Posterior vena cava (tissue), 2 donors: ENCODE data around the gene RNF112. TPM values are rescaled to one million over a fixed set of nuclear protein-coding genes. Genes with fewer than 3 reads are reported as not detected.
A peak's percentile ranks its signal among the peaks of the same experiment; 100 is the strongest.

Experiments used
- DNase-seq: peaks from one replicate; pipeline ENCODE4 v3.0.0-alpha.2; 2020; ENCODE audit warnings: low spot score
- intact Hi-C, 2 donors: fragments of 100-400 bp; cut with DNase I; formaldehyde crosslinking; loops; one replicate each; pipeline versions ENCODE4 v1.14.1 to v1.14.2; 2022 to 2023
- total RNA-seq, 2 donors: library from RNA; stranded (reverse); fragmentation: NEBNext Ultra II Directional; extraction: Animal tissue kit (Norgen Biotek cat#: 25700); gene quantifications; one replicate each; pipeline ENCODE4 v1.2.1, GENCODE V29; 2021
- donor health status: DM: yes; HTN: yes; CAD: no.
- donor health status: DM: yes; HTN: yes; CAD: no.

The RNF112 gene
- total RNA-seq, 2 donors from 2014 or later: 8.4 to 12.6 TPM

DNA sequence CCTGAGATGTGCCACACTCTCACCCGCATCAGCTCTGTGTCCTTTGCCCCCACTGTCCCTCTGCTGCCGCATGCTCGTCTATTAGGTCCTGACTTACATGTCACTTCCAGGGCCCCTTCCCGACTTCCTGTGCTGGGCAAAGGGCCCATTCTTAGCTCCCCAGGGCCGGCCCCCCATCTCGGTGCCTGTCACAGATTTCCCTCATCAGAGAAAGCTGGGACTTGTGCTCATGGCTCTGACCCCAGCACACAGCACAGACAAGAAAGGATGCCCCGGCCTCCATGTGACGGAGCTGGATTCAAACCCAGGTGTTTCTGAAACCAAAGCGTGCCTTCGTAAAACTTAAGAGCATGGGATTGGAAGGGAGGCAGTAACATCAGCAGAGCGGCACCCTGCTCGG is 38.6 kb upstream of the RNF112 start:
- no peak for DNase-seq

DNA sequence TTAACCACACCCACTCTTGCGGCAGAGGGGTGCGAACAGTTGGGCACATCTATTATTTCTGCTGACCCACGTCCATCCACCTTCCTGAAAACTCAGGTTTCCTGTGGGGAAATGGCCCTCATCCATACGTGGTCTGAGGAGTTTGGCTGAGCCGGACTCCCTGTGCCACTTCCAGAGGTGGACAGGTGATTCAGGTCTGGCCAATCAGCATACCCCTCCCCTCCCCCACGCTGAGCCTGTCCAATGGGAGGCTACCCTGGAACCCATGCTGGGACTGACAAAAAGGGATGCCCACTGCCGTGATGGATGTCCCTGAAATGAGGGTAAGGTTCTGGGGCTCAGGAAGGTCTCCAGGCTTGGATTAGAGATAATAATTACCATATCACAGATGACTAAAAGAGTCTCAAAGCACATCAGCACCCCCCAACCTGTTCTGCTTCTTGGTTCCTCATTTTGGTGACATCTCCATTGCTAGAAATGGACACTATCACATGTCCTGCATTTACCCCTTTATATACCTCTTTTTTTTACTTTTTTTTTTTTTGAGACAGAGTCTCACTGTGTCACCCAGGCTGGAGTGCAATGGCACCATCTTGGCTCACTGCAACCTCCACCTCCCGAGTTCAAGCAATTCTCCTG is 38.0 kb upstream of the RNF112 start:
- no peak for DNase-seq
- intact Hi-C loops: no loop called here

More for the DNA sequence above, 38.6 kb upstream of the RNF112 start:
- intact Hi-C loops: no loop called here

GRCh38 chr17:19374136-19374535 is 36.9 kb upstream of the RNF112 start:
- DNase-seq: no peak
- intact Hi-C loops: no loop called here

DNA sequence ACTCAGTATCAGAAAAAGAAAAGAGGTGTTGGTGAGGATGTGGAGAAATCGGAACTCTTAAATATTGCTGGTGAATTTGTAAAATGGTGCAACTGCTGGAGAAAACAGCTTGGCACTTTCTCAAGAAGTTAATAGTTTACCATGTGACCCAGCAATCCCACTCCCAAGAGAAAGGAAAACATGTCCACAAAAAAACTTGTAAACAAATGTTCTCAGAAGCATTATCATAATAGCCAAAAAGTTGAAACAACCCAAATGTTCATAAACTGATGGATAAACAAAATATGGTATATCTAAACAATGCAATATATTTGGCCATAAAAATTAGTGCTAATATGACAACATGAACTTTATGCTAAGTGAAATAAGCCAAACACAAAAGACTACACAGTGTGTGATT is 35.3 kb upstream of the RNF112 start:
- intact Hi-C loops: no loop called here
- no peak for DNase-seq

DNA sequence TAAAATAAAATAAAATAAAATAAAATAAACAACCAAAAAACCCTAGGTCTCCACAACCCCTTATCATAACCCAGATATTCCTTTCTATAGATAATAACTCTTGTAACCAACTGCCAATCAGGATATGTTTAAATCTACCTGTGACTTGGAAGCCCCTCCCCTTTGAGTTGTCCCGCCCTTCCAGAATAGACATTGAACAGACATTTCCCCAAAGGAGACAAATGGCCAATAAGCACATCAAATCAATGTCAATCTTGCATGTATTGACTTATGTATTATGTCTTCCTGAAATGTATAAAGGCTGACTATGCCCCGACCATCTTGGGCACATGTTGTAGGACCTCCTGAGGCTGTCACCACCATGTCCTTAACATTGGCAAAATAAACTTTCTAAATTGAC is 34.2 kb upstream of the RNF112 start:
- intact Hi-C loops: no loop called here
- DNase-seq: no peak

DNA sequence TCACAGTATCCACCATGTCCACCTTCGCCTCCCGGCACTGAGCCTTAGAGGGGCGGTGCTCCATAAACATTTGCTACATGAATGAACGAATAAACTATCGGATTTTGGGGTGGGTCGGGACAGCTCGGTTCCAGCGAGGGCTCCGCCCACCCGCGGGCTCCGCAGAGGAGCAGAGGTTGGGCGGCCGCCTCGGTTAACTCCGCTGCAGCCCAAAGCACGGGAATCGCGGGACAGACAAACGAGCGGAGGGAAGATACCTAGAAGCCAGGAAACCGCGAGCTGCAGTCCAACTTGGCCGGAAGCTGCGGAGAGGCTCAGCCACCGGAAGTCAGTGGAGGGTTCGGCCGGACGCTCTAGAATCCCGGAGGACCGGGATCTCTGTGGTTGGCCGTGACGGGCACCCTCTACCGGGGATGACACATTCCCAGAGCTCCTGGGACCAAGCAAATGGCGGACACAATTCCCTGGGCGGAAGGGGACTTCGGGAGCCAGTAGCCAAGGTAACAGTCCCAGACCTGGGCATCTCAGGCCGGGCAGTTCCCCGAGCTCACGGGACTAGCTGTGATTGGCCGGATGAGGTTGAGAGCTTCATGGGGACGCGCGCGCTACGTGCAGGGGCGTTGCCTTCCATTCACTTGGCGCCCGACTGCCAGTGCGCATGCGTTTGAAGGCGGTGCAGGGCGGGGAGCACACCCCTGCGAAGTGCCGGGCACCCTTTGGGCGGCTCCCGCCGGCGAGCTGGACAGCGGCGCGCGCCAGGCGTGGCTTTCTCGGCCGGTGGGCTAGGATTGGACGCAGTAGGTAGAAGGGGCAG is 33.2 kb upstream of the RNF112 start:
- intact Hi-C loops: no loop called here
- DNase-seq: peak; percentile 99

- intact Hi-C loops: no loop called here
- no peak for DNase-seq
Measured at GRCh38 chr17:19378416-19379360, 32.3 kb upstream of the RNF112 start, which contains the start of gene MAPK7. Gene MAPK7, plus strand, starts transcription at chr17:19378498. Its CDS starts 403 bp downstream, at chr17:19378901.

- intact Hi-C loops: no loop called here
- peak; percentile 46 for DNase-seq
Measured at GRCh38 chr17:19379361-19380065, 31.5 kb upstream of the RNF112 start.

GRCh38 chr17:19380481-19381301 is 30.3 kb upstream of the RNF112 start:
- intact Hi-C loops: no loop called here
- DNase-seq: peak; percentile 73

- peak; percentile 64 for DNase-seq
- intact Hi-C loops: no loop called here
Measured at GRCh38 chr17:19381361-19381740, 29.7 kb upstream of the RNF112 start.

DNA sequence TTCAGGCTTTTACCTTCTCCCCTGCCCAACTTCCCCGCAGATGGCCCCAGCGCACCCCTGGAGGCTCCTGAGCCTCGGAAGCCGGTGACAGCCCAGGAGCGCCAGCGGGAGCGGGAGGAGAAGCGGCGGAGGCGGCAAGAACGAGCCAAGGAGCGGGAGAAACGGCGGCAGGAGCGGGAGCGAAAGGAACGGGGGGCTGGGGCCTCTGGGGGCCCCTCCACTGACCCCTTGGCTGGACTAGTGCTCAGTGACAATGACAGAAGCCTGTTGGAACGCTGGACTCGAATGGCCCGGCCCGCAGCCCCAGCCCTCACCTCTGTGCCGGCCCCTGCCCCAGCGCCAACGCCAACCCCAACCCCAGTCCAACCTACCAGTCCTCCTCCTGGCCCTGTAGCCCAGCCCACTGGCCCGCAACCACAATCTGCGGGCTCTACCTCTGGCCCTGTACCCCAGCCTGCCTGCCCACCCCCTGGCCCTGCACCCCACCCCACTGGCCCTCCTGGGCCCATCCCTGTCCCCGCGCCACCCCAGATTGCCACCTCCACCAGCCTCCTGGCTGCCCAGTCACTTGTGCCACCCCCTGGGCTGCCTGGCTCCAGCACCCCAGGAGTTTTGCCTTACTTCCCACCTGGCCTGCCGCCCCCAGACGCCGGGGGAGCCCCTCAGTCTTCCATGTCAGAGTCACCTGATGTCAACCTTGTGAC is 29.1 kb upstream of the RNF112 start:
- DNase-seq: peak; percentile 70
- intact Hi-C loops: no loop called here

DNA sequence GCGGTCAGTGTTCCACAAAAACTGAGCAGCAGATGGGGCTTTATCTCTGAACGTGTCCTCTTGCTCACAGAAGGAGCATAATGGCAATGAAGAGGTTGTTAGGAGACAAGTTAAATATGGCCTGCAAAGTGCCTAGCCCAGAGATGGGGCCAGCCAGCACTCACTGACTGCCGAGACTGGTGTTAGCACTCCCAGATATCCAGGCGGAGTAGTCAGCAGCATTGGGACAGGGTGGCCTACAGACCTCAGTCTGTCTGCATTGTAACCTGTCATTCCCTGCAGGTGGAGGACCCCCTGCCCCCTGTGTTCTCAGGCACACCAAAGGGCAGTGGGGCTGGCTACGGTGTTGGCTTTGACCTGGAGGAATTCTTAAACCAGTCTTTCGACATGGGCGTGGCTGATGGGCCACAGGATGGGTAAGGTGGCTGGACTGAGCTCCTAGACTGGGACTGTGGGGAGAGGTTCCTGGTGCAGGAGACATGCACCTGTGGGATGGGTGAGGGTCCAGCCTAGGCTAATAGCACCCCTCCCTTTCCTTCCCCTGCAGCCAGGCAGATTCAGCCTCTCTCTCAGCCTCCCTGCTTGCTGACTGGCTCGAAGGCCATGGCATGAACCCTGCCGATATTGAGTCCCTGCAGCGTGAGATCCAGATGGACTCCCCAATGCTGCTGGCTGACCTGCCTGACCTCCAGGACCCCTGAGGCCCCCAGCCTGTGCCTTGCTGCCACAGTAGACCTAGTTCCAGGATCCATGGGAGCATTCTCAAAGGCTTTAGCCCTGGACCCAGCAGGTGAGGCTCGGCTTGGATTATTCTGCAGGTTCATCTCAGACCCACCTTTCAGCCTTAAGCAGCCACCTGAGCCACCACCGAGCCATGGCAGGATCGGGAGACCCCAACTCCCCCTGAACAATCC is 28.2 kb upstream of the RNF112 start:
- DNase-seq: peak; percentile 66
- intact Hi-C loops: no loop called here

GRCh38 chr17:19383681-19384470 is 27.2 kb upstream of the RNF112 start:
- DNase-seq: peak; percentile 82

GRCh38 chr17:19384723-19385391 is 26.2 kb upstream of the RNF112 start:
- peak; percentile 95 for DNase-seq
- intact Hi-C loops: no loop called here

More at GRCh38 chr17:19383681-19384470, 27.2 kb upstream of the RNF112 start:
- intact Hi-C loops: no loop called here

GRCh38 chr17:19385521-19385983 is 25.5 kb upstream of the RNF112 start:
- peak; percentile 67 for DNase-seq
- intact Hi-C loops: no loop called here
